A673 (cell line): ENCODE measurements around the gene FBXO21. TPM values are rescaled to one million over a fixed set of nuclear protein-coding genes. Genes with fewer than 3 reads are reported as not detected.
A peak's percentile ranks its signal among the peaks of the same experiment; 100 is the strongest.

Experiments used
- BruUV-seq: library from RNA; stranded (reverse); fragments of 400-500 nt; replicated peaks from 2 replicates; lab custom pipeline; 2021; lab: Mats Ljungman, UMichigan
- CTCF ChIA-PET: fragments of 300-600 bp; sonication (Branson Sonifier 250); formaldehyde crosslinking; loops from one replicate; lab custom pipeline; 2022; ENCODE audit warnings: antibody characterized with exemption; lab: Charles Lee
- POLR2A ChIA-PET: fragments of 300-600 bp; sonication (Branson Sonifier 250); formaldehyde crosslinking; loops from one replicate; lab custom pipeline; 2022; ENCODE audit warnings: antibody characterized with exemption; ENCODE audit not compliant: low non-redundant PET; lab: Charles Lee
- DNase-seq: peaks from one replicate; pipeline ENCODE4 v3.0.0-alpha.2; 2015; ENCODE audit warnings: low spot score
- H3K27ac ChIP-seq: fragments of 200-600 bp; sonication (generic); 2 replicates; pipeline ENCODE4 v1.5.1; 2016; ENCODE audit warnings: mixed run types, low read depth, mild to moderate bottlenecking, mixed read lengths, antibody characterized with exemption, low read length; ENCODE audit not compliant: poor library complexity, severe bottlenecking
- H3K27me3 ChIP-seq: fragments of 200-600 bp; sonication (generic); replicated peaks from 2 replicates; pipeline ENCODE4 v1.6.1; 2017; ENCODE audit warnings: mixed run types, low read depth, mild to moderate bottlenecking, mixed read lengths, antibody characterized with exemption, low read length; ENCODE audit not compliant: insufficient read depth, poor library complexity
- H3K36me3 ChIP-seq: fragments of 200-600 bp; sonication (generic); 2 replicates; pipeline ENCODE4 v1.6.1; 2016; ENCODE audit warnings: mixed run types, mild to moderate bottlenecking, mixed read lengths, antibody characterized with exemption, low read length; ENCODE audit not compliant: insufficient read depth, poor library complexity, severe bottlenecking
- H3K4me1 ChIP-seq: fragments of 200-600 bp; sonication (generic); 2 replicates; pipeline ENCODE4 v1.6.1; 2017; ENCODE audit warnings: mixed run types, mild to moderate bottlenecking, mixed read lengths, antibody characterized with exemption, low read length; ENCODE audit not compliant: insufficient read depth, poor library complexity, severe bottlenecking
- H3K4me3 ChIP-seq: fragments of 200-600 bp; sonication (generic); 2 replicates; pipeline ENCODE4 v1.5.1; 2016; ENCODE audit warnings: low read depth, mixed run types, mild to moderate bottlenecking, mixed read lengths, low read length; ENCODE audit not compliant: poor library complexity, severe bottlenecking
- H3K9me3 ChIP-seq: fragments of 200-600 bp; sonication (generic); 2 replicates; pipeline ENCODE4 v1.6.1; 2016; ENCODE audit warnings: mixed run types, low read depth, mild to moderate bottlenecking, mixed read lengths, antibody characterized with exemption, low read length; ENCODE audit not compliant: poor library complexity, severe bottlenecking
- CTCF ChIP-seq: fragments of 300-800, 200-600 bp; sonication (generic); conservative IDR thresholded peaks from 2 replicates; pipeline ENCODE4 v1.5.1; 2017; ENCODE audit warnings: low read depth, mild to moderate bottlenecking, antibody characterized with exemption, low read length, moderate library complexity, mixed read lengths
- EZH2 ChIP-seq: fragments of 200-600 bp; sonication (generic); IDR thresholded peaks from 2 replicates; pipeline ENCODE4 v1.6.1; 2017; ENCODE audit warnings: borderline replicate concordance, low read depth, mild to moderate bottlenecking, mixed read lengths, antibody characterized with exemption, low read length; ENCODE audit not compliant: poor library complexity, severe bottlenecking
- intact Hi-C: fragments of 100-400 bp; cut with micrococcal nuclease; formaldehyde crosslinking; loops from one replicate; pipeline ENCODE4 v1.10.0; 2022; ENCODE audit not compliant: unreplicated experiment
- total RNA-seq: library from RNA; stranded (reverse); gene quantifications from 2 replicates; pipeline ENCODE4 v1.2.3, GENCODE V29; 2021

The FBXO21 gene
- total RNA-seq, 1 experiment from 2014 or later: 45.4 TPM

GRCh38 chr12:117098361-117099217, 91.7 kb downstream of the FBXO21 start:
- Histone ChIP-seq H3K4me3 (peak overlapping the region; percentile 54), H3K27ac (no peak overlapping the region), H3K9me3 (no peaks in the 10 kb centered on the region), H3K36me3 (no peaks in the 10 kb centered on the region), H3K27me3 (peaks cover 77% of the 10 kb centered on the region), H3K4me1 (peaks cover 10% of the 10 kb centered on the region)
- DNase-seq: no peak
- POLR2A ChIA-PET: no interaction called here
- intact Hi-C loops: no loop called here
- TF ChIP-seq EZH2 (peak; percentile 93), CTCF (no peak)
- CTCF ChIA-PET: no interaction called here
- BruUV-seq: no TSS peak

- CTCF ChIA-PET: no interaction called here
Measured at GRCh38 chr12:117098024-117098360, 92.3 kb downstream of the FBXO21 start.

GRCh38 chr12:117097159-117097558, 93.1 kb downstream of the FBXO21 start:
- Histone ChIP-seq H3K9me3 (no peaks in the 10 kb centered on the region), H3K4me3 (no peak overlapping the region), H3K27ac (no peak overlapping the region), H3K27me3 (peaks cover 77% of the 10 kb centered on the region), H3K36me3 (no peaks in the 10 kb centered on the region), H3K4me1 (peaks cover 10% of the 10 kb centered on the region)
- ChIA-PET POLR2A (no interaction called here), CTCF (no interaction called here)
- TF ChIP-seq CTCF (no peak), EZH2 (no peak)
- intact Hi-C loops: no loop called here
- no TSS peak for BruUV-seq
- no peak for DNase-seq

More at GRCh38 chr12:117098024-117098360, 92.3 kb downstream of the FBXO21 start:
- no peak overlapping the region for H3K4me3 ChIP-seq
- no peak for DNase-seq
- H3K27ac ChIP-seq: no peak overlapping the region
- H3K9me3 ChIP-seq: no peaks in the 10 kb centered on the region
- BruUV-seq: no TSS peak
- POLR2A ChIA-PET: no interaction called here
- no peaks in the 10 kb centered on the region for H3K36me3 ChIP-seq
- intact Hi-C loops: no loop called here
- peaks cover 77% of the 10 kb centered on the region for H3K27me3 ChIP-seq
- peaks cover 10% of the 10 kb centered on the region for H3K4me1 ChIP-seq
- no peak for TF ChIP-seq CTCF
- TF ChIP-seq EZH2: no peak
